Kidney (tissue), 14 donors: ENCODE results near the gene PNPLA5. TPM values are rescaled to one million over a fixed set of nuclear protein-coding genes. Genes with fewer than 3 reads are reported as not detected.
"Not testable (repeated sequence)": the region's sequence is repeated elsewhere in the genome, so short reads cannot be mapped to it uniquely, and the experiment has no call there.

Experiments used
- DNase-seq, 5 donors: peaks; one replicate each; pipeline ENCODE4 v3.0.0-alpha.2; 2013 to 2020
- FAIRE-seq: peaks from 2 replicates; lab custom pipeline; 2012; peaks lifted over from hg19 to GRCh38; lab: Jason Lieb, UNC
- H3K27ac ChIP-seq, 2 donors: one replicate each; pipeline ENCODE4 v1.7.0; 2013; ENCODE audit warnings: low read depth in 2 of 2, low read length in 2 of 2, inconsistent platforms in 1 of 2
- H3K27me3 ChIP-seq: one replicate; pipeline ENCODE4 v1.7.1; 2013; ENCODE audit warnings: low read length, inconsistent platforms; ENCODE audit not compliant: control insufficient read depth, insufficient read depth
- H3K36me3 ChIP-seq, 3 donors: one replicate each; pipeline versions ENCODE4 v1.7.0 to v1.7.1; 2013; ENCODE audit warnings: low read length in 3 of 3, control low read depth in 1 of 3, inconsistent platforms in 1 of 3; ENCODE audit not compliant: insufficient read depth in 3 of 3, control insufficient read depth in 2 of 3
- H3K4me1 ChIP-seq, 3 donors: one replicate each; pipeline versions ENCODE4 v1.7.0 to v1.7.1; 2013; ENCODE audit warnings: low read length in 3 of 3, inconsistent platforms in 1 of 3, low read depth in 1 of 3; ENCODE audit not compliant: control insufficient read depth in 2 of 3, insufficient read depth in 2 of 3
- H3K4me3 ChIP-seq, 3 donors: one replicate each; pipeline versions ENCODE4 v1.7.0 to v1.8.1; 2013; ENCODE audit warnings: low read length in 3 of 3, control low read depth in 1 of 3, inconsistent platforms in 1 of 3
- H3K9ac ChIP-seq, 3 donors: one replicate each; pipeline versions ENCODE4 v1.7.0 to v1.7.1; 2013; ENCODE audit warnings: low read length in 3 of 3, control low read depth in 1 of 3, inconsistent platforms in 1 of 3
- H3K9me3 ChIP-seq, 3 donors: one replicate each; pipeline versions ENCODE4 v1.7.0 to v1.7.1; 2013; ENCODE audit warnings: low read length in 3 of 3, control low read depth in 1 of 3, inconsistent platforms in 1 of 3; ENCODE audit not compliant: control insufficient read depth in 2 of 3, insufficient read depth in 1 of 3
- CTCF ChIP-seq: IDR thresholded peaks from 3 replicates; pipeline ENCODE4 v1.5.1; 2012; ENCODE audit warnings: mild to moderate bottlenecking, moderate library complexity, borderline replicate concordance; ENCODE audit not compliant: insufficient read depth; ENCODE audit errors: extremely low read depth
- intact Hi-C: fragments of 100-400 bp; cut with DNase I; formaldehyde crosslinking; loops from one replicate; pipeline ENCODE4 v1.11.1; 2022
- polyA plus RNA-seq: library from polyadenylated mRNA; stranded (reverse); fragments of 350-450 nt; fragmentation: Illumina TruSeq; extraction: RNeasy Lipid Tissue Mini Kit (QIAGEN cat#74804); gene quantifications from one replicate; pipeline ENCODE4 v1.2.3, GENCODE V29; 2014; ENCODE audit warnings: low read depth, low replicate concordance; ENCODE audit not compliant: insufficient read depth
- total RNA-seq: library from RNA; stranded (reverse); fragmentation: NEBNext Ultra II Directional; extraction: Animal tissue kit (Norgen Biotek cat#: 25700); gene quantifications from one replicate; pipeline ENCODE4 v1.2.1, GENCODE V29; 2021
- donor health status: control.
- donor health status: control.
- donor health status: control.
- donor health status: control.
- donor health status: control.
- donor health status: DM: yes; HTN: yes; CAD: no.
- donor health status: Normal renal cell carcinoma (clear cell type).

PNPLA5 gene
- total and polyA plus RNA-seq, 2 donors from 2014 or later: not detected

DNA sequence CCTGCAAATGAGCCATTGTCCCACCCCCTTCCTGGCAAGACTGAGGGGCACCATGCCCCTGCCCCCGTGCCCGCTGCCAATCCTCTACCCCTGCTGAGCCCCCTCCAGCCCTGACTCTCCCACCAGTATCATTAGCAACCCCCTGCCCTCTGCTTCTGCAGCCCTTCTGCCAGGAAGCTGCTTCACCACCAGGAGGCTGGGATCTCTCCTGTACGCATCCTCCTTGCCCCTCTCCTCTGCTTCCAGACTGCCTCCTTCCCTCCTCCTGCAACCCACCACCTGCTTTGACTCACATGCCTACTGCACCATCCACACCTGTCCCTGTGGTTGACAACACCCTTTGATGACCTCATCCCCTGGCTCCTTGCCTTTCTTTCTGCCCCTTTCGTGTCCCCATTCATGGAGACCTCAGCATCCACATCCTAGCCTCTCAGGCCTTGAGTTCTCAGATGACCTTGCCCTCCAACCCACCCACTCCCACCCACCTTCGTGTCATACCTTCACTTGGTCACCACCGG lies 18.4 kb upstream of the PNPLA5 start:
- no peak for TF ChIP-seq CTCF
- Histone ChIP-seq H3K9me3 (no peaks in the 10 kb centered on the region), H3K27me3 (no peaks in the 10 kb centered on the region), H3K27ac (no peak overlapping the region), H3K9ac (no peak overlapping the region), H3K4me1 (no peaks in the 10 kb centered on the region), H3K4me3 (no peak overlapping the region), H3K36me3 (no peaks in the 10 kb centered on the region)
- DNase-seq: no peak
- intact Hi-C loops: no loop called here
- FAIRE-seq: no peak

GRCh38 chr22:43909708-43910107 lies 17.9 kb upstream of the PNPLA5 start:
- no peak overlapping the region for H3K4me3 ChIP-seq
- H3K9ac ChIP-seq: no peak overlapping the region
- TF ChIP-seq CTCF: no peak
- FAIRE-seq (no peak), DNase-seq (no peak)
- H3K27ac ChIP-seq: no peak overlapping the region
- no peaks in the 10 kb centered on the region for H3K36me3 ChIP-seq
- H3K4me1 ChIP-seq: no peaks in the 10 kb centered on the region
- no peaks in the 10 kb centered on the region for H3K27me3 ChIP-seq
- no peaks in the 10 kb centered on the region for H3K9me3 ChIP-seq
- intact Hi-C loops: no loop called here

GRCh38 chr22:43905681-43906080 lies 13.9 kb upstream of the PNPLA5 start:
- FAIRE-seq (no peak), DNase-seq (no peak)
- intact Hi-C loops: no loop called here
- Histone ChIP-seq H3K9ac (no peak overlapping the region), H3K36me3 (no peaks in the 10 kb centered on the region), H3K27ac (no peak overlapping the region), H3K9me3 (no peaks in the 10 kb centered on the region), H3K4me3 (no peak overlapping the region), H3K4me1 (no peaks in the 10 kb centered on the region), H3K27me3 (no peaks in the 10 kb centered on the region)
- no peak for TF ChIP-seq CTCF

DNA sequence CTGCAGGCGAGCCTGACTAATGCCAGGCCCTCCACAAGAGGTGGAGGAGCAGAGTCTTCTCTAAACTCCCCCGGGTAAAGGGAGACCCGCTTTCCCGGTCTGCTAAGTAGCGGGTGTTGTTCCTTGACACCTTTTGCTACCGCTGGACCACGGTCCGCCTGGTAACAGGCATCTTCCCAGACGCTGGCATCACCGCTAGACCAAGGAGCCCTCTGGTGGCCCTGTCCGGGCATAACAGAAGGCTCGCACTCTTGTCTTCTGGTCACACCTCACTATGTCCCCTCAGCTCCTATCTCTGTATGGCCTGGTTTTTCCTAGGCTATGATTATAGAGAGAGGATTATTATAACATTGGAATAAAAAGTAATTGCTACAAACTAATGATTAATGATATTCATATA lies 12.6 kb upstream of the PNPLA5 start:
- DNase-seq, FAIRE-seq, H3K9ac ChIP-seq, H3K4me1 ChIP-seq, H3K4me3 ChIP-seq, H3K9me3 ChIP-seq, H3K27ac ChIP-seq, intact Hi-C loops, H3K36me3 ChIP-seq, H3K27me3 ChIP-seq: not testable (repeated sequence)

GRCh38 chr22:43903033-43903432 lies 11.2 kb upstream of the PNPLA5 start:
- H3K9me3 ChIP-seq, DNase-seq, H3K4me3 ChIP-seq, intact Hi-C loops, H3K36me3 ChIP-seq, H3K27ac ChIP-seq, FAIRE-seq, H3K27me3 ChIP-seq, H3K4me1 ChIP-seq, H3K9ac ChIP-seq: not testable (repeated sequence)
